ENCODE data around the gene C2CD4D.
"Not testable (repeated sequence)": the region's sequence is repeated elsewhere in the genome, so short reads cannot be mapped to it uniquely, and the experiment has no call there.

The C2CD4D gene

GRCh38 chr1:151839457-151840403 is at the start of gene C2CD4D:
Gene C2CD4D (minus strand): TSS chr1:151839820. CDS start chr1:151838989, 831 bp downstream.
- peak; percentile 60 for DNase-seq

GRCh38 chr1:151888972-151889570 is 49.5 kb upstream of the C2CD4D start:
- DNase-seq: no peak

GRCh38 chr1:151887028-151887427 is 47.4 kb upstream of the C2CD4D start:
- no peak for DNase-seq

- no peak for DNase-seq
Measured at GRCh38 chr1:151885479-151885878, 45.9 kb upstream of the C2CD4D start.

GRCh38 chr1:151884879-151885278 is 45.3 kb upstream of the C2CD4D start:
- not testable (repeated sequence) for DNase-seq

- not testable (repeated sequence) for DNase-seq
Measured at GRCh38 chr1:151884445-151884844, 44.8 kb upstream of the C2CD4D start.

- not testable (repeated sequence) for DNase-seq
Measured at GRCh38 chr1:151883898-151884297, 44.3 kb upstream of the C2CD4D start.

- not testable (repeated sequence) for DNase-seq
Measured at GRCh38 chr1:151882918-151883317, 43.3 kb upstream of the C2CD4D start.

- DNase-seq: no peak
Measured at GRCh38 chr1:151882466-151882865, 42.8 kb upstream of the C2CD4D start.

GRCh38 chr1:151881479-151881878 is 41.9 kb upstream of the C2CD4D start:
- DNase-seq: no peak

GRCh38 chr1:151875419-151876097 is 35.9 kb upstream of the C2CD4D start:
- DNase-seq: no peak

- not testable (repeated sequence) for DNase-seq
Measured at GRCh38 chr1:151872776-151873175, 33.2 kb upstream of the C2CD4D start.

GRCh38 chr1:151871284-151872030 is 31.8 kb upstream of the C2CD4D start:
- no peak for DNase-seq

- no peak for DNase-seq
Measured at GRCh38 chr1:151868486-151868885, 28.9 kb upstream of the C2CD4D start.

- no peak for DNase-seq
Measured at GRCh38 chr1:151867765-151868411, 28.3 kb upstream of the C2CD4D start.

GRCh38 chr1:151867321-151867720 is 27.7 kb upstream of the C2CD4D start:
- DNase-seq: no peak

GRCh38 chr1:151864411-151864810 is 24.8 kb upstream of the C2CD4D start:
- no peak for DNase-seq

GRCh38 chr1:151862604-151863003 is 23.0 kb upstream of the C2CD4D start:
- no peak for DNase-seq

- no peak for DNase-seq
Measured at GRCh38 chr1:151860504-151861187, 21.0 kb upstream of the C2CD4D start.

- DNase-seq: no peak
Measured at GRCh38 chr1:151859891-151860293, 20.3 kb upstream of the C2CD4D start.

- no peak for DNase-seq
Measured at GRCh38 chr1:151858886-151859665, 19.5 kb upstream of the C2CD4D start.
